HG03066 (cell line): Measurements from ENCODE around the gene PLEKHA4.
"Not testable (repeated sequence)": the region's sequence is repeated elsewhere in the genome, so short reads cannot be mapped to it uniquely, and the experiment has no call there.

ENCODE experiments used
- ATAC-seq: cut with Tn5 transposase; IDR thresholded peaks from one replicate; pipeline ENCODE4 v1.9.1; 2021; ENCODE audit warnings: low read depth; ENCODE audit not compliant: unreplicated experiment

The PLEKHA4 gene

GRCh38 chr19:48868114-48868886 is at the start of gene PLEKHA4:
TSS of gene PLEKHA4 (minus strand) at chr19:48868617. CDS start at chr19:48867620, 997 bp downstream.
- ATAC-seq, result no peak

GRCh38 chr19:48918071-48918470 is 49.7 kb upstream of the PLEKHA4 start:
- no peak for ATAC-seq

GRCh38 chr19:48915757-48916156 is 47.3 kb upstream of the PLEKHA4 start:
- ATAC-seq, result no peak

- ATAC-seq, result no peak
Measured at GRCh38 chr19:48914181-48914580, 45.8 kb upstream of the PLEKHA4 start.

GRCh38 chr19:48913114-48913889 is 44.9 kb upstream of the PLEKHA4 start:
- no peak for ATAC-seq

- ATAC-seq, result no peak
Measured at GRCh38 chr19:48910803-48911202, 42.4 kb upstream of the PLEKHA4 start.

GRCh38 chr19:48909424-48910077 is 41.1 kb upstream of the PLEKHA4 start:
- not testable (repeated sequence) for ATAC-seq

GRCh38 chr19:48907671-48908070 is 39.3 kb upstream of the PLEKHA4 start:
- no peak for ATAC-seq

- no peak for ATAC-seq
Measured at GRCh38 chr19:48906324-48906723, 37.9 kb upstream of the PLEKHA4 start.

GRCh38 chr19:48905664-48906063 is 37.2 kb upstream of the PLEKHA4 start:
- no peak for ATAC-seq

- ATAC-seq, result not testable (repeated sequence)
Measured at GRCh38 chr19:48903788-48904187, 35.4 kb upstream of the PLEKHA4 start.

- ATAC-seq, result not testable (repeated sequence)
Measured at GRCh38 chr19:48902291-48902690, 33.9 kb upstream of the PLEKHA4 start.

GRCh38 chr19:48900477-48901406 is 32.3 kb upstream of the PLEKHA4 start:
- ATAC-seq, result no peak

- peak; percentile 84 for ATAC-seq
Measured at GRCh38 chr19:48899781-48900476, 31.5 kb upstream of the PLEKHA4 start, which contains the start of gene NUCB1. TSS of gene NUCB1 (plus strand) at chr19:48900312. CDS start at chr19:48900797, 485 bp downstream.

- not testable (repeated sequence) for ATAC-seq
Measured at GRCh38 chr19:48899386-48899749, 31.0 kb upstream of the PLEKHA4 start.

GRCh38 chr19:48897181-48897580 is 28.8 kb upstream of the PLEKHA4 start:
- no peak for ATAC-seq

- ATAC-seq, result no peak
Measured at GRCh38 chr19:48896191-48896720, 27.8 kb upstream of the PLEKHA4 start.

- no peak for ATAC-seq
Measured at GRCh38 chr19:48895226-48895625, 26.8 kb upstream of the PLEKHA4 start.

- ATAC-seq, result no peak
Measured at GRCh38 chr19:48890551-48890950, 22.1 kb upstream of the PLEKHA4 start.
